ENCODE data around the gene GM2A. TPM values are rescaled to one million over a fixed set of nuclear protein-coding genes. Genes with fewer than 3 reads are reported as not detected.
A peak's percentile ranks its signal among the peaks of the same experiment; 100 is the strongest.

The GM2A gene
- 10 to 100 TPM; 12.5 to 13.8 TPM for total RNA-seq
- polyA plus RNA-seq: 1 to 10 TPM; 3.8 to 6.5 (median 5.6) TPM
- 13.3 to 28.3 (median 20.1) reads per million in 6 experiments for total RNA-seq

DNA sequence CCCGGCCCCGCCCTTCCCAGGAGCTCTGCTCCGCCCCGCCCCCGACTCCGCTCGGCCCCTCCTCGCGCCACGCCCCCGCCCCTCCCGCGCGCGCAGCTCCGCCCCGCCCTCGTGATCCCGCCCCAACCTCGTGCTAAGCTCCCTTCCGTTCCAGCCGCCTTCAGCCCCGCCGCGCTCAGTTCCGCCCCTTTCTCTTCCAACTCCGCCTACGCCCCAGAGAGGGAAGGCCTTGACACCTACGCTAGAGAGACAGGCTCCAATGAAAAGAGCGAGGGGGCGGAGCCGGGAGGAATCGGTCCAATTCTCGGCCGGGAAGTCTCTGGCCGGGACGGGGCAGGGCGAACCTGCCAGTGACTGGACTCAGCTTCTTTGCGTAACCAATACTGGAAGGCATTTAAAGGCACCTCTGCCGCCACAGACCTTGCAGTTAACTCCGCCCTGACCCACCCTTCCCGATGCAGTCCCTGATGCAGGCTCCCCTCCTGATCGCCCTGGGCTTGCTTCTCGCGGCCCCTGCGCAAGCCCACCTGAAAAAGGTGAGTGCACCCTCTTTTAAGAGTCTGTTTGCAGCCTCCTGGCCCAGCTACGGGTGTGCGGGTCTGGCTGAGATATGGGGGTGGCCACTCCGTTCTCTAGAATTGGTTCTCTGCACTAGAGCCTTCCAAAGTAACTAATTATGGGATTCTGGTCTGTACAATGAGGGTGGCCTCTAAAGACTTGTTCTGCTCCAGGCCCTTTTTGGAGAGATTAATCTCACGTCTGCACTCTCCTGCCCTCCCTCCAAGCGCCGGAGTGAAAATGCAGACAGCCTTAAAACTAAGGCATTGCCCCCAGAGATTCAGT is at the start of gene GM2A:
TSS of gene GM2A (plus strand) at position 424 of the 843 bp plus-strand sequence. CDS start at position 456, 32 bp downstream.
- H3K36me3 Mint-ChIP-seq: no peaks in the 10 kb centered on the region
- ATAC-seq (peak; percentile 95 to 99), DNase-seq (peak; percentile 90 to 99 (median 96))
- POLR2A ChIA-PET: interaction anchor here (0.6 to 3.5 kb wide), 27 partner anchors 10 to 804 kb away, joined by 3 to 38 read pairs (median 5); partner anchors contain the start of genes ANXA6, CCDC69, G3BP1 and RBM22
- H3K4me1 Mint-ChIP-seq: peaks cover 24 to 68% (median 45%) of the 10 kb centered on the region in 4 donors
- peak within 1 kb of the TSS; percentile 75 to 98 (median 92) for H3K27ac Mint-ChIP-seq
- no peaks in the 10 kb centered on the region for H3K9me3 Mint-ChIP-seq
- no peaks in the 10 kb centered on the region for H3K27me3 Mint-ChIP-seq
- peak within 1 kb of the TSS; percentile 75 to 95 (median 95) for H3K4me3 Mint-ChIP-seq

DNA sequence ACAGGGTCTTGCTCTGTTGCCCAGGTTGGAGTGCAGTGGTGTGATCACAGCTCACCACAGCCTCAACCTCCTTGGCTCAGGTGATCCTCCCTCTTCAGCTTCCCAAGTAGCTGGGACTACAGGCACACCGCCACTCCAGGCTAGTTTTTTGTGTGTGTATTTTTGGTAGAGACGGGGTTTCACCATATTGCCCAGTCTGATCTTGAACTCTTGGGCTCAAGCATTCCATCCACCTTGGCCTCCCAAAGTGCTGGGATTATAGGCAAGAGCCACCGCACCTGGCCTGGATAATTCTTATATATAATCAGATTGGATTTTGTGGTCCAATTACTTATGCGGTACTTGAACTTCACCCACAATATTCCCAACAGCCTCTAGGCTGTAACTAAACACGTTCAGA is 48.9 kb upstream of the GM2A start:
- H3K36me3 Mint-ChIP-seq: peaks cover 0 to 51% (median 15%) of the 10 kb centered on the region in 3 donors
- no peak for ATAC-seq
- no peaks in the 10 kb centered on the region for H3K9me3 Mint-ChIP-seq
- H3K4me3 Mint-ChIP-seq: no peak overlapping the region
- no peaks in the 10 kb centered on the region for H3K27me3 Mint-ChIP-seq
- no peak for DNase-seq
- peaks cover 26 to 71% (median 54%) of the 10 kb centered on the region in 4 donors for H3K4me1 Mint-ChIP-seq
- peak overlapping the region in 6 of 10 donors; percentile 24 to 75 (median 46) for H3K27ac Mint-ChIP-seq
- POLR2A ChIA-PET: interaction anchor here (1.1 to 6.6 kb wide), 3 partner anchors 11 to 108 kb away, joined by 3 to 65 read pairs (median 44); partner anchors contain the start of gene CCDC69

DNA sequence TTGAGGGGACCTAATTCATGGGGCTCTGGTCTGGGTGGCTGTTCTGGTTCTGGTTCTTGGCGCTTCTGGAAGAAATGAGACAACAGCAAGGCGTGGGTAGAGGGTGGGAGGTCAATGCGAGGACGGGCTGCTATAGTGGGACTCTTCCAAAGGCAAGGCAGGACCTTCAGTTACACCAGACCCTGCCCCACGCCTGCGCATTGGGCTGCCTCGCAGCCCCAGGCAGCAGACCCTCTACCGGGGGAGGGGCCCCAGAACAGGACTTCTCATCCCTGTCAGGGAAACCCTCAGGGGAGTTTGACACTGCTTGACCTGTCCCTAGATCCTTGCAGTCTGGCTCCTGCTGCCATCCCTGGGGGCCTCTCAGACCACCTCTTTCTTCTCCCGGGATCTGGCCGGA is 47.6 kb upstream of the GM2A start:
- Mint-ChIP-seq H3K27ac (peak overlapping the region in 9 of 10 donors; percentile 70 to 89 (median 84)), H3K4me1 (peaks cover 30 to 77% (median 61%) of the 10 kb centered on the region in 4 donors), H3K36me3 (peaks cover 0 to 40% (median 11%) of the 10 kb centered on the region in 3 donors), H3K27me3 (no peaks in the 10 kb centered on the region), H3K4me3 (peak overlapping the region in 6 of 10 donors; percentile 18 to 41 (median 33)), H3K9me3 (no peaks in the 10 kb centered on the region)
- ATAC-seq: no peak
- no peak for DNase-seq
- POLR2A ChIA-PET: interaction anchor here (1.1 to 6.6 kb wide), 5 partner anchors 10 to 110 kb away, joined by 3 to 65 read pairs (median 4); partner anchors contain the start of gene CCDC69

- Mint-ChIP-seq H3K27me3 (no peaks in the 10 kb centered on the region), H3K36me3 (peaks cover 0 to 24% (median 7%) of the 10 kb centered on the region in 3 donors), H3K4me1 (peaks cover 36 to 79% (median 72%) of the 10 kb centered on the region in 4 donors), H3K27ac (peak overlapping the region; percentile 91 to 100 (median 94)), H3K4me3 (peak overlapping the region; percentile 8 to 88 (median 64)), H3K9me3 (no peaks in the 10 kb centered on the region)
- ATAC-seq: no peak
- POLR2A ChIA-PET: interaction anchor here (0.9 to 2.3 kb wide), 11 partner anchors 11 to 128 kb away, joined by 3 to 28 read pairs (median 5); partner anchors contain the start of genes CCDC69, GM2A and TNIP1
- no peak for DNase-seq
These were observed 44.5 kb upstream of the GM2A start for GRCh38 chr5:151208481-151208914.

DNA sequence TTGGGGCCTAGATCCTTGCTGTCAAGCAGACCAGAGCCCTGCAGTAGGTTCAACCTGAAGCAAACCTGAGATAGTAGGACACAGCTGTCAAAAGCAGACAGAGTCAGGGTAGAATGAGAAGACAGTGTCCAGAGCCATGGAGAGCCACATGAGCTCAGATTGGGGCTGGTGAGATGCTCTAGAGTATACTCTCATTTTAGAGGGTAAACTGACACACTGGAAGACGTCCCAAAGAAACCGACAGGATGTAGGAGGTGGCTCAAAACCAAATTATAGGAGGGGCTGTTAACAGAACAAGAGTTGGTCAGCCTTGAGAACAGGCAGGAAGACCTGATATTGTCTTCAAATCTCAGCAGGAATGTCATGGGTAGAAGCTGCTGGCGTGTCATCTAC is 40.6 kb upstream of the GM2A start:
- Mint-ChIP-seq H3K27me3 (no peaks in the 10 kb centered on the region), H3K4me3 (peak overlapping the region; percentile 80 to 96 (median 90)), H3K36me3 (peaks cover 5 to 30% (median 15%) of the 10 kb centered on the region in 3 donors), H3K27ac (peak overlapping the region; percentile 93 to 100 (median 98)), H3K9me3 (no peaks in the 10 kb centered on the region), H3K4me1 (peaks cover 39 to 95% (median 84%) of the 10 kb centered on the region in 4 donors)
- POLR2A ChIA-PET: interaction anchor here (0.6 to 8.4 kb wide), 14 partner anchors 9 to 64 kb away, joined by 3 to 233 read pairs (median 6); partner anchors contain the start of genes ANXA6, CCDC69 and GM2A
- no peak for DNase-seq
- ATAC-seq: peak; percentile 5 to 10

DNA sequence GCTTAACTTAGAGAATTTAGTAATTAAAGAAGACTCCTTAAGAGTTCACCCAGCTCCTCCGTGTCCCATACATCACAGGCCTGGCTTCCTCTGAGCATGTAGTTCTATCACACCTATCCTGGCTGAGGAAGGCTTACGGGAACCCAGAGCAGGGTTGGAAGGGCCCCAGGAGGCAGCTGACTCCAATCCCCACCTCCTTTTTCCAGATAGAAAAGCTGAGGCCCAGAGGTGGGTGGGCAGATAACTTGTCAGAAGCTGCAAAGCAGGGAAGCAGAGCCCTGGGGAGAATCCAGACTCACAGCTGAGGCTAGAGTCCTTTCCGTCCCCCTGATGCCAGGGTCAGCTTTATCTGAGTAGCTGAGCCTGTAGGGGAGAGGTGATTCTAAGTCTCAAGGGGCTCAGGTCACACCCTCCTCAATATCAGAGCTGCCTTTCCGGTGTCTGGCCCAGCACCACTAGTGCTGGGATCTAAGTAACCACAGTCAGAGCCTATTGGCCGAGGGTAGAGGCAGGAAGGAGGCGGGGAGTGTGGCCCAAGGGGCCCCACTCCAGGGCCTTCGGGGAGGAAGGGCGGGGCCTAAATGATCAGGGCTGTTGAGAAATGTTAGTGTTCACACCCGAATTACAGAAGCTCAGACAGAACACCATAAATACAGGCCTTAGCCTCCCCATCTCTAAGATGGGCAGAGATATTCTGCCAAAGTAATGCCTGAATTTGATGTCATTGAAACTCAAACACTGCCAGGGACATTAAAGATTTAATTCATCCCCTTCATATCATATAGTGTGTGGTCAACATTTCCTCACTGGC is 39.0 kb upstream of the GM2A start:
- peak overlapping the region; percentile 80 to 96 (median 89) for H3K4me3 Mint-ChIP-seq
- H3K27ac Mint-ChIP-seq: peak overlapping the region; percentile 93 to 100 (median 98)
- ATAC-seq (peak; percentile 74 to 78), DNase-seq (peak; percentile 60 to 93 (median 81))
- H3K4me1 Mint-ChIP-seq: peaks cover 40 to 95% (median 85%) of the 10 kb centered on the region in 4 donors
- POLR2A ChIA-PET: interaction anchor here (0.5 to 8.4 kb wide), 26 partner anchors 9 to 1869 kb away, joined by 3 to 233 read pairs (median 5); partner anchors contain the start of genes ANXA6, CCDC69, G3BP1 and GM2A
- peaks cover 5 to 38% (median 26%) of the 10 kb centered on the region in 3 donors for H3K36me3 Mint-ChIP-seq
- H3K27me3 Mint-ChIP-seq: no peaks in the 10 kb centered on the region
- no peaks in the 10 kb centered on the region for H3K9me3 Mint-ChIP-seq

GRCh38 chr5:151214614-151215545 is 38.1 kb upstream of the GM2A start:
- peaks cover 5 to 40% (median 27%) of the 10 kb centered on the region in 3 donors for H3K36me3 Mint-ChIP-seq
- peaks cover 42 to 95% (median 85%) of the 10 kb centered on the region in 4 donors for H3K4me1 Mint-ChIP-seq
- H3K27me3 Mint-ChIP-seq: no peaks in the 10 kb centered on the region
- H3K4me3 Mint-ChIP-seq: peak overlapping the region; percentile 80 to 96 (median 89)
- H3K27ac Mint-ChIP-seq: peak overlapping the region; percentile 93 to 100 (median 98)
- no peaks in the 10 kb centered on the region for H3K9me3 Mint-ChIP-seq
- POLR2A ChIA-PET: interaction anchor here (0.5 to 8.4 kb wide), 26 partner anchors 8 to 1870 kb away, joined by 3 to 233 read pairs (median 6); partner anchors contain the start of genes ANXA6, CCDC69, G3BP1 and GM2A
- DNase-seq (peak in 6 of 10 donors; percentile 32 to 76 (median 44)), ATAC-seq (peak; percentile 13 to 15)

DNA sequence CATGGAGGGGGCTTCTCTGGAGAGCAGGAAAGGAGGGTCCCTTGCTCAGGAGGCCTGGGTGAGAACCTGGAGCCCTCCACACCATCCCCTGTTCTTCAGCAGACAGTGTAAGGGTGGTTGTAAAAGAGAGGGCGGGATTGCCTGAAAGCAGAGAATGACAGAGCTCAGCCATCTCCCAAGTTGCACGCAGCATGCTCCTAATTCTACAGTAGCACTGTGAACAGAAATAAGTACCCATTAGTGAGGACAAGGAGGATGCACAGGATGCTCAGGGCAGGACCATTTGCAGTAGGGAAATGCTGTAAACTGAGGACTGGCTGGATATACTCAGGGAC is 37.5 kb upstream of the GM2A start:
- ATAC-seq (no peak), DNase-seq (no peak)
- peak overlapping the region; percentile 93 to 100 (median 98) for H3K27ac Mint-ChIP-seq
- H3K4me1 Mint-ChIP-seq: peaks cover 48 to 97% (median 88%) of the 10 kb centered on the region in 4 donors
- peak overlapping the region; percentile 80 to 96 (median 89) for H3K4me3 Mint-ChIP-seq
- no peaks in the 10 kb centered on the region for H3K9me3 Mint-ChIP-seq
- no peaks in the 10 kb centered on the region for H3K27me3 Mint-ChIP-seq
- POLR2A ChIA-PET: interaction anchor here (0.6 to 8.4 kb wide), 12 partner anchors 7 to 432 kb away, joined by 3 to 233 read pairs (median 8); partner anchors contain the start of genes ANXA6 and CCDC69
- peaks cover 5 to 43% (median 30%) of the 10 kb centered on the region in 3 donors for H3K36me3 Mint-ChIP-seq

DNA sequence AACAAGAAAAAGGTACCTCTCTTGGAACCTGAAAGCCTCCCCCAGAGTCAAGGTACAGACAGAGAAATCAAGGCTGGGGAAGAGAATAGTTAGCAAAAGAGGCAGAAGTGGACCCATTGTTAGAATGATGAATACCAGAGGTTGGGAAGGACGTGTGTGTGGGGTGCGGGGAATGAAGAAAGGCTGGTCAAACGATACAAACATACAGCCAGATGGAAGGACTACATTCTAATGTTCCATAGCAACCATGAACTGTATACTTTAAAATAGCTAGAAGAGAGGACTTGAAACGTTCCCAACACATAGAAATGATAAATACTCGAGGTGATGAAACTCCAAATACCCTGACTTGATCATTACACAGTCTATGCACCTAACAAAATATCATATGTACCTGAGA is 36.2 kb upstream of the GM2A start:
- Mint-ChIP-seq H3K4me3 (peak overlapping the region in 9 of 10 donors; percentile 16 to 88 (median 48)), H3K9me3 (no peaks in the 10 kb centered on the region), H3K4me1 (peaks cover 58 to 97% (median 89%) of the 10 kb centered on the region in 4 donors), H3K27me3 (no peaks in the 10 kb centered on the region), H3K36me3 (peaks cover 5 to 51% (median 33%) of the 10 kb centered on the region in 3 donors), H3K27ac (peak overlapping the region; percentile 82 to 100 (median 96))
- POLR2A ChIA-PET: interaction anchor here (8.0 to 8.4 kb wide), 2 partner anchors 13 to 60 kb away, joined by 27 to 65 read pairs; partner anchors contain the start of gene ANXA6
- DNase-seq (no peak), ATAC-seq (no peak)

DNA sequence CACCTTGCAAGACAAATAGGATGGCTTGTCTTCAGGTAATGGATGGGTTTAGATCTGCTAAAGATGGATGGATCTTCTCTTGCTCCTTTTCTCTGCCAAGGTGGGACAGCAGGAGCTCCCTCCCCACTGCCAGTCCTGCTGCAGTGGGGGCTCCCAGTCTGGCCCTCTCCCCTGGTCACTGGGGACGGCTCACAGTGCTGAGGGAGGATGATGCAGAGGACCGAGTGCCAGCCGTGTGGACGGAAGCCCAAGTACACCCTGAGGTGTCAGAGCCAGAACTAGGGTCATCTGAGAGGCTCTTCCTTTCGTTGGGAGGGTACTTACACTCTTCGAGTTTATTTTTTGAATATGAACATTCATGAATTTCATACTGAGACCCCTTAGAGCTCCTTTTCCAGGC is 34.8 kb upstream of the GM2A start:
- DNase-seq (no peak), ATAC-seq (no peak)
- Mint-ChIP-seq H3K9me3 (no peaks in the 10 kb centered on the region), H3K4me1 (peaks cover 57 to 97% (median 89%) of the 10 kb centered on the region in 4 donors), H3K27me3 (no peaks in the 10 kb centered on the region), H3K4me3 (peak overlapping the region; percentile 49 to 94 (median 74)), H3K36me3 (peaks cover 5 to 46% (median 26%) of the 10 kb centered on the region in 3 donors), H3K27ac (peak overlapping the region; percentile 93 to 100 (median 96))
- POLR2A ChIA-PET: interaction anchor here (1.0 to 8.4 kb wide), 5 partner anchors 11 to 62 kb away, joined by 3 to 65 read pairs (median 3); partner anchors contain the start of gene ANXA6
